ENCODE data around the gene TYSND1.

The TYSND1 gene

DNA sequence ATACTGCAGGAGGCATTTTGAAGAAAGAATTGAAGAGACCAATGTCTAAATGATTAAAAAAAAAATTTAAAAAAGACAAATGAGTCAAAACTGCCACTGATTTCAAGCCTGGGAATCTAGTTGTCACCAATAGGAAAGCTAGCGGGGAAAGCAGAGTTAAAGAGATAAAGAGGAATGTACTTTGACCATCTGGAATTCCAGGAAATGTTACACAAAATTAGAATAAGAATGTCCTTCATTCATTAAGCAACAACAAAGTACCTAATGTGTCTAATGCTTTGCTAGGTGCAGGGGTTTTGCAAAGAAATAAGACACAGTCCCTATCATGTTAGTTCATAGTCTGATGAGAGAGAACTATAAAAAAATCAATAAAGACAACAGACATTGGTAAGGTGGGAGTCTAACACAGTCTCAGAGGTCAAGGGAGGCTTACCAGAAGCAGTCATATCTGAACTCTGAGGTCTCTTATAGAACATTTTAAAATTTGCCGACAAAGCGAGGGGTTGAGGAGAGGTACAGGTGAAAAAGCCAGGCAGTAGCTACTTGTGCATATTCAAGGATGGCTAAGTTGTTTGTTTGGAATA is 8.8 kb upstream of the TYSND1 start:
- no peaks in the 10 kb centered on the region for H3K27me3 ChIP-seq (ENCODE audit: insufficient read depth, poor library complexity, severe bottlenecking)
- no peak for TF ChIP-seq SPI1 (IDR thresholded peaks at IDR 0.05; ENCODE audit: borderline replicate concordance, low read depth)
- TF ChIP-seq, protein P1, sequence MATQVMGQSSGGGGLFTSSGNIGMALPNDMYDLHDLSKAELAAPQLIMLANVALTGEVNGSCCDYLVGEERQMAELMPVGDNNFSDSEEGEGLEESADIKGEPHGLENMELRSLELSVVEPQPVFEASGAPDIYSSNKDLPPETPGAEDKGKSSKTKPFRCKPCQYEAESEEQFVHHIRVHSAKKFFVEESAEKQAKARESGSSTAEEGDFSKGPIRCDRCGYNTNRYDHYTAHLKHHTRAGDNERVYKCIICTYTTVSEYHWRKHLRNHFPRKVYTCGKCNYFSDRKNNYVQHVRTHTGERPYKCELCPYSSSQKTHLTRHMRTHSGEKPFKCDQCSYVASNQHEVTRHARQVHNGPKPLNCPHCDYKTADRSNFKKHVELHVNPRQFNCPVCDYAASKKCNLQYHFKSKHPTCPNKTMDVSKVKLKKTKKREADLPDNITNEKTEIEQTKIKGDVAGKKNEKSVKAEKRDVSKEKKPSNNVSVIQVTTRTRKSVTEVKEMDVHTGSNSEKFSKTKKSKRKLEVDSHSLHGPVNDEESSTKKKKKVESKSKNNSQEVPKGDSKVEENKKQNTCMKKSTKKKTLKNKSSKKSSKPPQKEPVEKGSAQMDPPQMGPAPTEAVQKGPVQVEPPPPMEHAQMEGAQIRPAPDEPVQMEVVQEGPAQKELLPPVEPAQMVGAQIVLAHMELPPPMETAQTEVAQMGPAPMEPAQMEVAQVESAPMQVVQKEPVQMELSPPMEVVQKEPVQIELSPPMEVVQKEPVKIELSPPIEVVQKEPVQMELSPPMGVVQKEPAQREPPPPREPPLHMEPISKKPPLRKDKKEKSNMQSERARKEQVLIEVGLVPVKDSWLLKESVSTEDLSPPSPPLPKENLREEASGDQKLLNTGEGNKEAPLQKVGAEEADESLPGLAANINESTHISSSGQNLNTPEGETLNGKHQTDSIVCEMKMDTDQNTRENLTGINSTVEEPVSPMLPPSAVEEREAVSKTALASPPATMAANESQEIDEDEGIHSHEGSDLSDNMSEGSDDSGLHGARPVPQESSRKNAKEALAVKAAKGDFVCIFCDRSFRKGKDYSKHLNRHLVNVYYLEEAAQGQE (IDR thresholded peaks at IDR 0.05; ENCODE audit: insufficient replicate concordance, low read depth) = no peak
- TF ChIP-seq, protein P2, sequence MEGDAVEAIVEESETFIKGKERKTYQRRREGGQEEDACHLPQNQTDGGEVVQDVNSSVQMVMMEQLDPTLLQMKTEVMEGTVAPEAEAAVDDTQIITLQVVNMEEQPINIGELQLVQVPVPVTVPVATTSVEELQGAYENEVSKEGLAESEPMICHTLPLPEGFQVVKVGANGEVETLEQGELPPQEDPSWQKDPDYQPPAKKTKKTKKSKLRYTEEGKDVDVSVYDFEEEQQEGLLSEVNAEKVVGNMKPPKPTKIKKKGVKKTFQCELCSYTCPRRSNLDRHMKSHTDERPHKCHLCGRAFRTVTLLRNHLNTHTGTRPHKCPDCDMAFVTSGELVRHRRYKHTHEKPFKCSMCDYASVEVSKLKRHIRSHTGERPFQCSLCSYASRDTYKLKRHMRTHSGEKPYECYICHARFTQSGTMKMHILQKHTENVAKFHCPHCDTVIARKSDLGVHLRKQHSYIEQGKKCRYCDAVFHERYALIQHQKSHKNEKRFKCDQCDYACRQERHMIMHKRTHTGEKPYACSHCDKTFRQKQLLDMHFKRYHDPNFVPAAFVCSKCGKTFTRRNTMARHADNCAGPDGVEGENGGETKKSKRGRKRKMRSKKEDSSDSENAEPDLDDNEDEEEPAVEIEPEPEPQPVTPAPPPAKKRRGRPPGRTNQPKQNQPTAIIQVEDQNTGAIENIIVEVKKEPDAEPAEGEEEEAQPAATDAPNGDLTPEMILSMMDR (IDR thresholded peaks at IDR 0.05; ENCODE audit: insufficient read depth, low read length) = no peak
- no peak for TF ChIP-seq GABPA (IDR thresholded peaks at IDR 0.05; ENCODE audit: low read depth)
- TF ChIP-seq POLR2AphosphoS5 (IDR thresholded peaks at IDR 0.05; ENCODE audit: low read depth) = no peak
- DNase-seq (ENCODE audit: low read depth in 1 of 2, low spot score in 1 of 2) = no peak
- H3K27ac ChIP-seq (replicated peaks) = no peak overlapping the region
- H3K4me3 ChIP-seq (replicated peaks; ENCODE audit: insufficient read depth, low read length) = no peak overlapping the region

GRCh38 chr10:70148516-70148915 is 2.0 kb upstream of the TYSND1 start:
- H3K27me3 ChIP-seq (ENCODE audit: insufficient read depth, poor library complexity, severe bottlenecking) = no peaks in the 10 kb centered on the region
- no peak overlapping the region for H3K4me3 ChIP-seq (replicated peaks; ENCODE audit: insufficient read depth, low read length)
- TF ChIP-seq, protein P2 (IDR thresholded peaks at IDR 0.05; ENCODE audit: insufficient read depth, low read length) = no peak
- no peak for TF ChIP-seq POLR2AphosphoS5 (IDR thresholded peaks at IDR 0.05; ENCODE audit: low read depth)
- TF ChIP-seq, protein P1 (IDR thresholded peaks at IDR 0.05; ENCODE audit: insufficient replicate concordance, low read depth) = no peak
- TF ChIP-seq SPI1 (IDR thresholded peaks at IDR 0.05; ENCODE audit: borderline replicate concordance, low read depth) = no peak
- TF ChIP-seq GABPA (IDR thresholded peaks at IDR 0.05; ENCODE audit: low read depth) = no peak
- DNase-seq (ENCODE audit: low read depth in 1 of 2, low spot score in 1 of 2) = no peak
- H3K27ac ChIP-seq (replicated peaks) = no peak overlapping the region

DNA sequence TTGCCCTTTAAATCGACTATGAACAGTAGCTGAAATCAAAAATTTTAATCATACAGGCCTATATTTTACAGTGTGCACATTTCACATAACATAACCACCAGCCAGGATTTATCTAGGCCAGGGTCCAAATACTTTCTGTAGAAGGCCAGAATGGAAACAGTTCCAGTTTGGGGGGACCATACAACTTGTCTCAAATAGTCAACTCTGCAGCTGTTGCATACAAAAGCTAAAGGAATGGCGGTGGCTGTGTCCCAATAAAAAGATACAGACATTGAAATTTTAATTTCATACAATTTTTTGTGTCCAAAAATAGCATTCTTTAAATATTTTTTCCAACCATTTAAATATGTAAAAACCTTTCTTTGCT is 742 bp upstream of the TYSND1 start:
- DNase-seq (ENCODE audit: low read depth in 1 of 2, low spot score in 1 of 2) = no peak
- no peaks in the 10 kb centered on the region for H3K27me3 ChIP-seq (ENCODE audit: insufficient read depth, poor library complexity, severe bottlenecking)
- no peak for TF ChIP-seq GABPA (IDR thresholded peaks at IDR 0.05; ENCODE audit: low read depth)
- no peak overlapping the region for H3K27ac ChIP-seq (replicated peaks)
- no peak overlapping the region for H3K4me3 ChIP-seq (replicated peaks; ENCODE audit: insufficient read depth, low read length)

GRCh38 chr10:70145666-70146488 is 623 bp downstream of the TYSND1 start:
- peak overlapping the region; percentile 79 for H3K27ac ChIP-seq (replicated peaks)
- no peaks in the 10 kb centered on the region for H3K27me3 ChIP-seq (ENCODE audit: insufficient read depth, poor library complexity, severe bottlenecking)
- TF ChIP-seq, protein P1 (IDR thresholded peaks at IDR 0.05; ENCODE audit: insufficient replicate concordance, low read depth) = no peak
- TF ChIP-seq GABPA (IDR thresholded peaks at IDR 0.05; ENCODE audit: low read depth) (no peak), POLR2AphosphoS5 (IDR thresholded peaks at IDR 0.05; ENCODE audit: low read depth) (peak; percentile 56), SPI1 (IDR thresholded peaks at IDR 0.05; ENCODE audit: borderline replicate concordance, low read depth) (no peak)
- TF ChIP-seq, protein P2 (IDR thresholded peaks at IDR 0.05; ENCODE audit: insufficient read depth, low read length) = peak; percentile 29
- peak overlapping the region; percentile 57 for H3K4me3 ChIP-seq (replicated peaks; ENCODE audit: insufficient read depth, low read length)
- peak; percentile 57 to 68 for DNase-seq (ENCODE audit: low read depth in 1 of 2, low spot score in 1 of 2)
